Neural cell (in vitro differentiated cells): ENCODE measurements around the gene MRPL50. TPM values are rescaled to one million over a fixed set of nuclear protein-coding genes. Genes with fewer than 3 reads are reported as not detected.

Experiments used
- H2AFZ ChIP-seq: fragments of 200-600, 300-800 bp; sonication (generic), shearing (Covaris generic); 2 replicates; pipeline ENCODE4 v1.6.0; 2014; ENCODE audit warnings: low read depth, mild to moderate bottlenecking, antibody characterized with exemption, low read length, moderate library complexity
- H3F3A ChIP-seq: fragments of 200-600 bp; shearing (Covaris generic); 2 replicates; pipeline ENCODE4 v1.6.1; 2016; ENCODE audit warnings: mild to moderate bottlenecking, moderate library complexity, mixed read lengths, antibody characterized with exemption, low read length; ENCODE audit not compliant: insufficient read depth, poor library complexity, severe bottlenecking
- H3K27ac ChIP-seq: fragments of 200-600, 300-800 bp; sonication (generic), shearing (Covaris generic); 2 replicates; pipeline ENCODE4 v1.5.1; 2014; ENCODE audit warnings: mild to moderate bottlenecking, low read length, moderate library complexity
- H3K27me3 ChIP-seq: fragments of 300-800, 200-600 bp; sonication (generic), shearing (Covaris generic); 2 replicates; pipeline ENCODE4 v1.6.0; 2014; ENCODE audit warnings: mild to moderate bottlenecking, low read depth, low read length, moderate library complexity; ENCODE audit not compliant: insufficient read depth
- H3K36me3 ChIP-seq: fragments of 300-800, 200-600 bp; sonication (generic), shearing (Covaris generic); 2 replicates; pipeline ENCODE4 v1.5.1; 2014; ENCODE audit warnings: mild to moderate bottlenecking, antibody characterized with exemption, low read length, moderate library complexity; ENCODE audit not compliant: insufficient read depth
- H3K4me2 ChIP-seq: fragments of 300-800, 200-600 bp; sonication (generic), shearing (Covaris generic); 2 replicates; pipeline ENCODE4 v1.6.0; 2014; ENCODE audit warnings: mild to moderate bottlenecking, low read length
- H3K4me3 ChIP-seq: fragments of 300-800, 200-600 bp; sonication (generic), shearing (Covaris generic); 2 replicates; pipeline ENCODE4 v1.5.1; 2014; ENCODE audit warnings: mild to moderate bottlenecking, low read length, moderate library complexity
- H3K79me2 ChIP-seq: fragments of 200-600 bp; shearing (Covaris generic); replicated peaks from 2 replicates; pipeline ENCODE4 v1.6.0; 2014; ENCODE audit warnings: mild to moderate bottlenecking, low read length, moderate library complexity; ENCODE audit not compliant: insufficient read depth
- H3K9ac ChIP-seq: fragments of 300-800, 200-600 bp; sonication (generic), shearing (Covaris generic); 2 replicates; pipeline ENCODE4 v1.6.1; 2016; ENCODE audit warnings: mild to moderate bottlenecking, low read length, mixed read lengths
- H3K9me2 ChIP-seq: fragments of 200-600 bp; shearing (Covaris generic); 2 replicates; pipeline ENCODE4 v1.6.1; 2016; ENCODE audit warnings: mild to moderate bottlenecking, low read length, mixed read lengths; ENCODE audit not compliant: insufficient read depth
- H3K9me3 ChIP-seq: fragments of 200-600, 300-800 bp; sonication (generic), shearing (Covaris generic); 2 replicates; pipeline ENCODE4 v1.6.1; 2016; ENCODE audit warnings: mild to moderate bottlenecking, mixed run types, low read length, moderate library complexity, mixed read lengths
- H4K20me1 ChIP-seq: fragments of 200-600 bp; shearing (Covaris generic); 2 replicates; pipeline ENCODE4 v1.6.1; 2016; ENCODE audit warnings: mild to moderate bottlenecking, mixed run types; ENCODE audit not compliant: insufficient read depth
- CTCF ChIP-seq: fragments of 450-650 bp; IDR thresholded peaks from 2 replicates; pipeline ENCODE4 v1.5.1; 2014; ENCODE audit warnings: antibody characterized with exemption, mild to moderate bottlenecking, moderate library complexity; ENCODE audit not compliant: poor library complexity, severe bottlenecking
- EP300 ChIP-seq: fragments of 450-650 bp; conservative IDR thresholded peaks from 2 replicates; pipeline ENCODE4 v1.6.1; 2014; ENCODE audit warnings: antibody characterized with exemption, mild to moderate bottlenecking, moderate library complexity; ENCODE audit not compliant: poor library complexity, severe bottlenecking
- EZH2 ChIP-seq: fragments of 200-600, 300-800 bp; shearing (Covaris generic), sonication (generic); IDR thresholded peaks from 2 replicates; pipeline ENCODE4 v1.6.1; 2014; ENCODE audit warnings: antibody characterized with exemption, low read length, borderline replicate concordance, mild to moderate bottlenecking; ENCODE audit not compliant: insufficient read depth, poor library complexity, severe bottlenecking
- MXI1 ChIP-seq: fragments of 450-650 bp; conservative IDR thresholded peaks from 2 replicates; pipeline ENCODE4 v1.6.1; 2014; ENCODE audit warnings: antibody characterized with exemption, mild to moderate bottlenecking; ENCODE audit not compliant: poor library complexity, severe bottlenecking
- POLR2AphosphoS5 ChIP-seq: IDR thresholded peaks from 2 replicates; pipeline ENCODE4 v1.6.1; 2012
- RAD21 ChIP-seq: fragments of 450-650 bp; conservative IDR thresholded peaks from 2 replicates; pipeline ENCODE4 v1.6.1; 2014; ENCODE audit warnings: antibody characterized with exemption, mild to moderate bottlenecking, moderate library complexity
- SMC3 ChIP-seq: fragments of 450-650 bp; conservative IDR thresholded peaks from 2 replicates; pipeline ENCODE4 v1.6.1; 2014; ENCODE audit warnings: antibody characterized with exemption, mild to moderate bottlenecking, moderate library complexity; ENCODE audit not compliant: poor library complexity
- TAF1 ChIP-seq: IDR thresholded peaks from 2 replicates; pipeline ENCODE4 v1.6.1; 2012; ENCODE audit warnings: low read depth
- polyA plus RNA-seq: library from polyadenylated mRNA; depleted of rRNA; stranded (reverse); fragments of >200 nt; gene quantifications from 2 replicates; pipeline ENCODE4 v1.2.3, GENCODE V29; 2014
- TF ChIP-seq, protein P1 (sequence below): IDR thresholded peaks from 2 replicates; pipeline ENCODE4 v1.6.1; 2012; ENCODE audit warnings: borderline replicate concordance

The MRPL50 gene
- polyA plus RNA-seq, 1 donor from 2014 or later, result 35.2 TPM

GRCh38 chr9:101417977-101418376 is 19.6 kb upstream of the MRPL50 start:
- Histone ChIP-seq H3K4me2 (no peak overlapping the region), H4K20me1 (no peaks in the 10 kb centered on the region), H3K27me3 (no peaks in the 10 kb centered on the region), H3K79me2 (no peaks in the 10 kb centered on the region), H3K27ac (no peak overlapping the region), H3K9me2 (no peaks in the 10 kb centered on the region), H3K9ac (no peak overlapping the region), H3K9me3 (no peaks in the 10 kb centered on the region), H3F3A (no peaks in the 10 kb centered on the region), H2AFZ (no peak overlapping the region), H3K36me3 (no peaks in the 10 kb centered on the region), H3K4me3 (no peak overlapping the region)
- TF ChIP-seq SMC3, result no peak
- TF ChIP-seq, protein P1, sequence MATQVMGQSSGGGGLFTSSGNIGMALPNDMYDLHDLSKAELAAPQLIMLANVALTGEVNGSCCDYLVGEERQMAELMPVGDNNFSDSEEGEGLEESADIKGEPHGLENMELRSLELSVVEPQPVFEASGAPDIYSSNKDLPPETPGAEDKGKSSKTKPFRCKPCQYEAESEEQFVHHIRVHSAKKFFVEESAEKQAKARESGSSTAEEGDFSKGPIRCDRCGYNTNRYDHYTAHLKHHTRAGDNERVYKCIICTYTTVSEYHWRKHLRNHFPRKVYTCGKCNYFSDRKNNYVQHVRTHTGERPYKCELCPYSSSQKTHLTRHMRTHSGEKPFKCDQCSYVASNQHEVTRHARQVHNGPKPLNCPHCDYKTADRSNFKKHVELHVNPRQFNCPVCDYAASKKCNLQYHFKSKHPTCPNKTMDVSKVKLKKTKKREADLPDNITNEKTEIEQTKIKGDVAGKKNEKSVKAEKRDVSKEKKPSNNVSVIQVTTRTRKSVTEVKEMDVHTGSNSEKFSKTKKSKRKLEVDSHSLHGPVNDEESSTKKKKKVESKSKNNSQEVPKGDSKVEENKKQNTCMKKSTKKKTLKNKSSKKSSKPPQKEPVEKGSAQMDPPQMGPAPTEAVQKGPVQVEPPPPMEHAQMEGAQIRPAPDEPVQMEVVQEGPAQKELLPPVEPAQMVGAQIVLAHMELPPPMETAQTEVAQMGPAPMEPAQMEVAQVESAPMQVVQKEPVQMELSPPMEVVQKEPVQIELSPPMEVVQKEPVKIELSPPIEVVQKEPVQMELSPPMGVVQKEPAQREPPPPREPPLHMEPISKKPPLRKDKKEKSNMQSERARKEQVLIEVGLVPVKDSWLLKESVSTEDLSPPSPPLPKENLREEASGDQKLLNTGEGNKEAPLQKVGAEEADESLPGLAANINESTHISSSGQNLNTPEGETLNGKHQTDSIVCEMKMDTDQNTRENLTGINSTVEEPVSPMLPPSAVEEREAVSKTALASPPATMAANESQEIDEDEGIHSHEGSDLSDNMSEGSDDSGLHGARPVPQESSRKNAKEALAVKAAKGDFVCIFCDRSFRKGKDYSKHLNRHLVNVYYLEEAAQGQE, result no peak
- TF ChIP-seq CTCF, result no peak
- no peak for TF ChIP-seq EZH2
- TF ChIP-seq RAD21, result no peak
- TF ChIP-seq EP300, result no peak
- TF ChIP-seq POLR2AphosphoS5, result no peak
- no peak for TF ChIP-seq MXI1
- no peak for TF ChIP-seq TAF1

- Histone ChIP-seq H3K9me2 (no peaks in the 10 kb centered on the region), H3K9ac (no peak overlapping the region), H3K9me3 (no peaks in the 10 kb centered on the region), H3F3A (no peaks in the 10 kb centered on the region), H3K27me3 (no peaks in the 10 kb centered on the region), H3K36me3 (no peaks in the 10 kb centered on the region), H3K27ac (no peak overlapping the region), H3K4me2 (no peak overlapping the region), H4K20me1 (no peaks in the 10 kb centered on the region), H2AFZ (no peak overlapping the region), H3K79me2 (no peaks in the 10 kb centered on the region), H3K4me3 (no peak overlapping the region)
- TF ChIP-seq POLR2AphosphoS5 (no peak), EP300 (no peak), RAD21 (no peak), SMC3 (no peak), EZH2 (no peak), CTCF (no peak), TAF1 (no peak), MXI1 (no peak)
- TF ChIP-seq, protein P1, result no peak
Measured at GRCh38 chr9:101417389-101417788, 19.0 kb upstream of the MRPL50 start.
